Measurements from ENCODE around the gene HLCS.

GRCh38 chr21:36767096-36767495 lies 199.4 kb downstream of the HLCS start:
- TF ChIP-seq TAF1 (IDR thresholded peaks at IDR 0.05; ENCODE audit: borderline replicate concordance, low read depth, low read length): no peak
- TF ChIP-seq POLR2AphosphoS5 (IDR thresholded peaks at IDR 0.05; ENCODE audit: low read depth, low read length): no peak

Data from GM12892 (cell line).